Measurements from ENCODE around the gene TMEM273.

TMEM273 gene

GRCh38 chr10:49176310-49177268, 11.6 kb downstream of the TMEM273 start:
- no peak for DNase-seq

- DNase-seq = no peak
Observed at GRCh38 chr10:49175587-49176309, 12.4 kb downstream of the TMEM273 start.

GRCh38 chr10:49174926-49175500, 13.2 kb downstream of the TMEM273 start:
- DNase-seq = no peak

GRCh38 chr10:49174261-49174925, 13.8 kb downstream of the TMEM273 start:
- no peak for DNase-seq

GRCh38 chr10:49173853-49174252, 14.3 kb downstream of the TMEM273 start:
- no peak for DNase-seq

- no peak for DNase-seq
Observed at GRCh38 chr10:49173201-49173772, 14.9 kb downstream of the TMEM273 start.

GRCh38 chr10:49172777-49173132, 15.4 kb downstream of the TMEM273 start:
- DNase-seq = no peak

GRCh38 chr10:49172061-49172776, 16.0 kb downstream of the TMEM273 start:
- no peak for DNase-seq

- DNase-seq = no peak
Observed at GRCh38 chr10:49171326-49172060, 16.7 kb downstream of the TMEM273 start.

- DNase-seq = no peak
Observed at GRCh38 chr10:49170632-49171325, 17.4 kb downstream of the TMEM273 start.

- DNase-seq = no peak
Observed at GRCh38 chr10:49169776-49170175, 18.4 kb downstream of the TMEM273 start.

- DNase-seq = no peak
Observed at GRCh38 chr10:49168831-49169500, 19.2 kb downstream of the TMEM273 start.

GRCh38 chr10:49168171-49168540, 20.0 kb downstream of the TMEM273 start:
- no peak for DNase-seq

GRCh38 chr10:49167425-49168170, 20.6 kb downstream of the TMEM273 start:
- DNase-seq = no peak

GRCh38 chr10:49166484-49167400, 21.4 kb downstream of the TMEM273 start:
- DNase-seq = no peak

- no peak for DNase-seq
Observed at GRCh38 chr10:49165821-49166483, 22.2 kb downstream of the TMEM273 start.
